ENCODE measurements around the gene TRIM41. TPM values are rescaled to one million over a fixed set of nuclear protein-coding genes. Genes with fewer than 3 reads are reported as not detected.

Gene TRIM41
- total and polyA plus RNA-seq, 2 of the 13 experiments (the other 11 are each of a cell fraction or from before 2014, with no cell fraction given): 10.2 to 16.7 TPM

DNA sequence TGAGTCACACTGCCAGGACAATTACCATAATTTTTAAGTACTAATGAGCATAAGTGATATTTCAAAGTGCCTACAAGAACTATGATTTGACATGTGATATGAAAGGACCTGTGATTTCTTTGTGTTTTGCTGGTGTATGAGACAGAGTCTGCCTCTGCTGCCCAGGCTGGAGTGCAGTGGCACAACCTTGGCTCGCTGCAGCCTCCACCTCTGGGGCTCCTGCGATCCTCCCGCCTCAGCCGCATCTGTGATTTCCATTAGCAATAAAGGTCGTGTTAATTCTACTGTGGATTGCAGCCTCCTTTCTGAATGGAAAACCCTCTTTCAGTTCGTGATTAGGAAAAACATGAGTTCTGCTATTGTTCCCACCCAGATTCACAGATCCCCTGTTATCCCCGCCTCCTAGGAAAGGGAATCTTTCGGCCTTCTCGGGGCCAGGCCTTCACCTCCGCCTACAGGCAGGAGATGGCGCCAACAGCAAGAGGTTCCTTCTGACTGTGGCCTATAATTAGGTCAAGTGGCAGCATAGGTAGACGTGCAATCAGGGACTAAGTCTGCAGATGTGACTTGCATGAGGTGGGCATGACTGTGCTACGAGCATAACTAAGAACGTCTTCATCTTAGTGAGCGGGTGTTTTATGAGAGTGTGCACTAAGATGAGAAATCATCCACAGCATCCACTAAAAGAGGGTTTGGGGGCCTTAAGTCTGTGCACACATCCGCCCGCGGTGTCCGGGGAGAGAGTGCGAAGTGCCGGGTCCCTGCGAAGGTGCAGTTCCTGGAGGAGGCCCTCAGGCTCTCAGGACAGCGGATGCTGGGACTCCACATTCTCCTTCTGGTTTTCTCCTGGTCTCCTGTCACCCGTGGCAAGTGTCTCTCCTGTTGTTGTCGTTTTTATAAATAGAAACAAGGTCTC lies 41.2 kb upstream of the TRIM41 start (continued):
- TF ChIP-seq, protein P1, sequence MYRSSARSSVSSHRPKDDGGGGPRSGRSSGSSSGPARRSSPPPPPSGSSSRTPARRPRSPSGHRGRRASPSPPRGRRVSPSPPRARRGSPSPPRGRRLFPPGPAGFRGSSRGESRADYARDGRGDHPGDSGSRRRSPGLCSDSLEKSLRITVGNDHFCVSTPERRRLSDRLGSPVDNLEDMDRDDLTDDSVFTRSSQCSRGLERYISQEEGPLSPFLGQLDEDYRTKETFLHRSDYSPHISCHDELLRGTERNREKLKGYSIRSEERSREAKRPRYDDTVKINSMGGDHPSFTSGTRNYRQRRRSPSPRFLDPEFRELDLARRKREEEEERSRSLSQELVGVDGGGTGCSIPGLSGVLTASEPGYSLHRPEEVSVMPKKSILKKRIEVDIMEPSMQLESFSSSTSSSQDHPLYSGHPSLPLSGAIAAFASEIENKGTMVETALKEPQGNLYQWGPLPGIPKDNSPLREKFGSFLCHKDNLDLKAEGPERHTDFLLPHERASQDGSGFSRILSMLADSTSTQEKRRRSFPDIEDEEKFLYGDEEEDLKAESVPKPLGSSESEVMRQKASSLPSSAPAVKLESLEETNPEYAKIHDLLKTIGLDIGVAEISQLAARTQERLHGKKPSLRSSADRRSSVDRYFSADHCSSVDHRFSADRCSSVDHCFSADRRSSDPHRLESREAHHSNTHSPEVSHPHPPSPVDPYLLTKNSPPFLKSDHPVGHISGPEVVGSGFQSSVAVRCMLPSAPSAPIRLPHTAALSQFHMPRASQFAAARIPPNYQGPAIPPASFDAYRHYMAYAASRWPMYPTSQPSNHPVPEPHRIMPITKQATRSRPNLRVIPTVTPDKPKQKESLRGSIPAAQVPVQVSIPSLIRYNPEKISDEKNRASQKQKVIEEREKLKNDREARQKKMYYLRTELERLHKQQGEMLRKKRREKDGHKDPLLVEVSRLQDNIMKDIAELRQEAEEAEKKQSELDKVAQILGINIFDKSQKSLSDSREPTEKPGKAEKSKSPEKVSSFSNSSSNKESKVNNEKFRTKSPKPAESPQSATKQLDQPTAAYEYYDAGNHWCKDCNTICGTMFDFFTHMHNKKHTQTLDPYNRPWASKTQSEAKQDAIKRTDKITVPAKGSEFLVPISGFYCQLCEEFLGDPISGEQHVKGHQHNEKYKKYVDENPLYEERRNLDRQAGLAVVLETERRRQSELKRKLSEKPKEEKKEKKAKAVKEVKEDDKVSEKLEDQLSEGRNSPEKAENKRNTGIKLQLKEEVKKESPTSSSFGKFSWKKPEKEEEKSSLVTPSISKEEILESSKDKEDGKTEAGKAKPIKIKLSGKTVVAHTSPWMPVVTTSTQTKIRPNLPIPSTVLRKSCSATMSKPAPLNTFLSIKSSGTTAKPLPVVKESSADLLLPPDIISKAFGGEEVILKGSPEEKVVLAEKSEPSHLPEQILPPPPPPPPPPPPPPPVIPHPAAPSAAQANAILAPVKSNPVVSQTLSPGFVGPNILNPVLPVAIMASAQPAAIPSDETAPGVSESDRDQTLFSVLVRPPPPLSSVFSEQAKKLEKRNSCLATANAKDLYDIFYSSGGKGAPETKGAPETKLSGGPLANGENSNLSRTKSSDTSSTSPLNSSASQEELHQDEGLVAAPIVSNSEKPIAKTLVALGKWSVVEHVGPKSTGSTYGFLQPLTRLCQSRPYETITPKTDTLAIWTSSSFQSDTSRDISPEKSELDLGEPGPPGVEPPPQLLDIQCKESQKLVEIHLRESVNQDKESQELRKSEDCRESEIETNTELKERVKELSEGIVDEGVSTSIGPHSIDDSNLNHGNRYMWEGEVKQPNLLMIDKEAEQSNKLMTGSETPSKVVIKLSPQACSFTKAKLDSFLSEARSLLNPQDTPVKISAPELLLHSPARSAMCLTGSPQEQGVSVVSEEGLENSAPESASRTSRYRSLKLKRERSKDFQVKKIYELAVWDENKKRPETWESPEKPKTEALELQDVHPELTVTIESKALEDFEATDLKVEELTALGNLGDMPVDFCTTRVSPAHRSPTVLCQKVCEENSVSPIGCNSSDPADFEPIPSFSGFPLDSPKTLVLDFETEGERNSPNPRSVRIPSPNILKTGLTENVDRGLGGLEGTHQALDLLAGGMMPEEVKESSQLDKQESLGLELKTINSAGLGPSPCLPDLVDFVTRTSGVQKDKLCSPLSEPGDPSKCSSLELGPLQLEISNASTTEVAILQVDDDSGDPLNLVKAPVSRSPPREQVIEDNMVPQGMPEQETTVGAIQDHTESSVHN (CRISPR knock-in tag; IDR thresholded peaks at IDR 0.05): no peak
- TF ChIP-seq NR2C2 (CRISPR knock-in tag; IDR thresholded peaks at IDR 0.05; ENCODE audit: borderline replicate concordance) (0 out of 2 replicates have a peak, but pooled peaks have one; percentile 20), SMC3 (IDR thresholded peaks at IDR 0.05; ENCODE audit: low read length) (peak; percentile 74), ZNF468 (CRISPR knock-in tag; IDR thresholded peaks at IDR 0.05) (no peak), ZFP36L2 (CRISPR knock-in tag; IDR thresholded peaks at IDR 0.05) (no peak), SRSF9 (IDR thresholded peaks at IDR 0.05; ENCODE audit: borderline replicate concordance, insufficient read depth, low read depth, low read length, poor library complexity, severe bottlenecking) (no peak), MAFG (CRISPR knock-in tag; IDR thresholded peaks at IDR 0.05) (no peak), RARA (CRISPR knock-in tag; IDR thresholded peaks at IDR 0.05) (peak; percentile 25; the same call in 1 of the 2 replicates), TEAD3 (CRISPR knock-in tag; optimal IDR thresholded peaks at IDR 0.05; ENCODE audit: borderline replicate concordance) (peak; percentile 51), ZNF614 (CRISPR knock-in tag; IDR thresholded peaks at IDR 0.05; ENCODE audit: borderline replicate concordance) (peak; percentile 87), ZNF383 (CRISPR knock-in tag; IDR thresholded peaks at IDR 0.05; ENCODE audit: borderline replicate concordance) (no peak), ZNF253 (CRISPR knock-in tag; IDR thresholded peaks at IDR 0.05; ENCODE audit: borderline replicate concordance) (no peak), ZNF543 (CRISPR knock-in tag; IDR thresholded peaks at IDR 0.05) (0 out of 2 replicates have a peak, but pooled peaks have one; percentile 32)
- TF ChIP-seq, protein P2, sequence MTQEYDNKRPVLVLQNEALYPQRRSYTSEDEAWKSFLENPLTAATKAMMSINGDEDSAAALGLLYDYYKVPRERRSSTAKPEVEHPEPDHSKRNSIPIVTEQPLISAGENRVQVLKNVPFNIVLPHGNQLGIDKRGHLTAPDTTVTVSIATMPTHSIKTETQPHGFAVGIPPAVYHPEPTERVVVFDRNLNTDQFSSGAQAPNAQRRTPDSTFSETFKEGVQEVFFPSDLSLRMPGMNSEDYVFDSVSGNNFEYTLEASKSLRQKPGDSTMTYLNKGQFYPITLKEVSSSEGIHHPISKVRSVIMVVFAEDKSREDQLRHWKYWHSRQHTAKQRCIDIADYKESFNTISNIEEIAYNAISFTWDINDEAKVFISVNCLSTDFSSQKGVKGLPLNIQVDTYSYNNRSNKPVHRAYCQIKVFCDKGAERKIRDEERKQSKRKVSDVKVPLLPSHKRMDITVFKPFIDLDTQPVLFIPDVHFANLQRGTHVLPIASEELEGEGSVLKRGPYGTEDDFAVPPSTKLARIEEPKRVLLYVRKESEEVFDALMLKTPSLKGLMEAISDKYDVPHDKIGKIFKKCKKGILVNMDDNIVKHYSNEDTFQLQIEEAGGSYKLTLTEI (CRISPR knock-in tag; conservative IDR thresholded peaks at IDR 0.05): no peak
- TF ChIP-seq, protein P3, sequence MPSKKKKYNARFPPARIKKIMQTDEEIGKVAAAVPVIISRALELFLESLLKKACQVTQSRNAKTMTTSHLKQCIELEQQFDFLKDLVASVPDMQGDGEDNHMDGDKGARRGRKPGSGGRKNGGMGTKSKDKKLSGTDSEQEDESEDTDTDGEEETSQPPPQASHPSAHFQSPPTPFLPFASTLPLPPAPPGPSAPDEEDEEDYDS (CRISPR knock-in tag; IDR thresholded peaks at IDR 0.05): 0 out of 2 replicates have a peak, but pooled peaks have one; percentile 42
- TF ChIP-seq, protein P4, sequence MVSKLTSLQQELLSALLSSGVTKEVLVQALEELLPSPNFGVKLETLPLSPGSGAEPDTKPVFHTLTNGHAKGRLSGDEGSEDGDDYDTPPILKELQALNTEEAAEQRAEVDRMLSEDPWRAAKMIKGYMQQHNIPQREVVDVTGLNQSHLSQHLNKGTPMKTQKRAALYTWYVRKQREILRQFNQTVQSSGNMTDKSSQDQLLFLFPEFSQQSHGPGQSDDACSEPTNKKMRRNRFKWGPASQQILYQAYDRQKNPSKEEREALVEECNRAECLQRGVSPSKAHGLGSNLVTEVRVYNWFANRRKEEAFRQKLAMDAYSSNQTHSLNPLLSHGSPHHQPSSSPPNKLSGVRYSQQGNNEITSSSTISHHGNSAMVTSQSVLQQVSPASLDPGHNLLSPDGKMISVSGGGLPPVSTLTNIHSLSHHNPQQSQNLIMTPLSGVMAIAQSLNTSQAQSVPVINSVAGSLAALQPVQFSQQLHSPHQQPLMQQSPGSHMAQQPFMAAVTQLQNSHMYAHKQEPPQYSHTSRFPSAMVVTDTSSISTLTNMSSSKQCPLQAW (CRISPR knock-in tag; IDR thresholded peaks at IDR 0.05): 0 out of 2 replicates have a peak, but pooled peaks have one; percentile 17
